Central memory CD8-positive, alpha-beta T cell (primary cell): Measurements from ENCODE around the gene PTK6.

ENCODE experiments used
- ATAC-seq: fragments of 150-1000 bp; cut with Tn5 transposase; replicated peaks from 2 replicates; pipeline ENCODE4 v1.10.0; 2022; ENCODE audit warnings: mild to moderate bottlenecking, moderate FRiP score, moderate number of reproducible peaks; ENCODE audit not compliant: poor library complexity, severe bottlenecking; ENCODE audit errors: extremely low read depth
- DNase-seq, 2 donors: peaks; one replicate each; pipeline ENCODE4 v3.0.0; 2021; ENCODE audit warnings: low spot score in 2 of 2
- H3K27ac Mint-ChIP-seq: one replicate; pipeline ENCODE4 v1.8.0; 2022; ENCODE audit warnings: low read depth, mild to moderate bottlenecking, moderate library complexity, mixed read lengths
- H3K27me3 Mint-ChIP-seq: one replicate; pipeline ENCODE4 v1.8.0; 2022; ENCODE audit warnings: mixed read lengths
- H3K36me3 Mint-ChIP-seq: one replicate; pipeline ENCODE4 v1.8.0; 2022; ENCODE audit warnings: mild to moderate bottlenecking, moderate library complexity, mixed read lengths; ENCODE audit not compliant: insufficient read depth
- H3K4me1 Mint-ChIP-seq: one replicate; pipeline ENCODE4 v1.8.0; 2022; ENCODE audit warnings: mixed read lengths
- H3K4me3 Mint-ChIP-seq: one replicate; pipeline ENCODE4 v1.8.0; 2022; ENCODE audit warnings: mild to moderate bottlenecking, moderate library complexity, mixed read lengths
- H3K9me3 Mint-ChIP-seq: one replicate; pipeline ENCODE4 v1.8.0; 2022; ENCODE audit warnings: mixed read lengths

Gene PTK6

GRCh38 chr20:63478346-63479302, 58.6 kb downstream of the PTK6 start:
- Mint-ChIP-seq H3K4me1 (peaks cover 12% of the 10 kb centered on the region), H3K9me3 (no peaks in the 10 kb centered on the region), H3K27ac (no peak overlapping the region), H3K4me3 (no peak overlapping the region), H3K36me3 (no peaks in the 10 kb centered on the region), H3K27me3 (peaks cover 87% of the 10 kb centered on the region)
- ATAC-seq = no peak
- DNase-seq = no peak
